ENCODE measurements around the gene MYOC.
"Not testable (repeated sequence)": the region's sequence is repeated elsewhere in the genome, so short reads cannot be mapped to it uniquely, and the experiment has no call there.

The MYOC gene

DNA sequence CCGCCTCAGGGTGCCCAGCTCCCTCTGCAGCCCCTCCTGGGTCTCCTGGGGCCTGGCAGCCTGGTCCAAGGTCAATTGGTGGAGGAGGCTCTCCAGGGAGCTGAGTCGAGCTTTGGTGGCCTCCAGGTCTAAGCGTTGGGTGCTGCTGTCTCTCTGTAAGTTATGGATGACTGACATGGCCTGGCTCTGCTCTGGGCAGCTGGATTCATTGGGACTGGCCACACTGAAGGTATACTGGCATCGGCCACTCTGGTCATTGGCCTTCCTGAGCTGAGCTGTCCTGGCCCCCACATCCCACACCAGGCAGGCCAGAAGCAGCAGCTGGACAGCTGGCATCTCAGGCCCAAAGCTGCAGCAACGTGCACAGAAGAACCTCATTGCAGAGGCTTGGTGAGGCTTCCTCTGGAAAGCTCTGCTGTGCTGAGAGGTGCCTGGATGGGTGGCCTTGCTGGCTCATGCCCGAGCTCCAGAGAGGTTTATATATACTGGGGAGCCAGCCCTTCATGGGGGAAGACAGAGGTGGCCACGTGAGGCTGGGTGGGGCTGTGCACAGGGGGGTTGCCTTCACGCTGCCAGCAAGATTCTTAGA lies at the start of gene MYOC:
Gene MYOC (minus strand): TSS at position 455 of the 589 bp plus-strand sequence. CDS start 77 bp downstream, at position 378.
- DNase-seq, result no peak
- ATAC-seq, result no peak

DNA sequence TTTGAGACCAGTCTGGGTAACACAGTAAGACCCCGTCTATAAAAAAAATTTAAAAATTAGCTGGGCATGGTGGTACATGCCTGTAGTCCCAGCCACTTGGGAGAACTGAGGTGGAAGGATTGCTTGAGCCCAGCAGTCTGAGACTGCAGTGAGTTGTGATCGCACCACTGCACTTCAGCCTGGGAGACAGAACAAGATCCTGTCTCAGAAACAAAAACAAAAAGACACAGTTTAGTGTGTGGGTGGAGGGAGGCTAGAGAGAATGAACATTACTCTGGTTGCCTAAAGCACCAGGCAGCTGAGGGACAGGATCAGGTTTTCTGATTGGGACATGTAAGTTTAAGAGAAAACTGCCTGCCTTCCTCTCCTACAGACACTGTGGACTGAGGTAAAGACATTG lies 47.0 kb upstream of the MYOC start:
- ATAC-seq (no peak), DNase-seq (no peak)

DNA sequence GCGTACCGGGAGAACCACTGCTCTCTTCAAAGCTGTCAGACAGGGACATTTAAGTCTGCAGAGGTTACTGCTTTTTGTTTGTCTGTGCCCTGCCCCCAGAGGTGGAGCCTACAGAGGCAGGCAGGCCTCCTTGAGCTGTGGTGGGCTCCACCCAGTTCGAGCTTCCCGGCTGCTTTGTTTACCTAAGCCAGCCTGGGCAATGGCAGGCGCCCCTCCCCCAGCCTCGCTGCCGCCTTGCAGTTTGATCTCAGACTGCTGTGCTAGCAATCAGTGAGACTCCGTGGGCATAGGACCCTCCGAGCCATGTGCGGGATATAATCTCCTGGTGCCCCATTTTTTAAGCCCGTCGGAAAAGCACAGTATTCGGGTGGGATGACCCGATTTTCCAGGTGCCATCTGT lies 43.3 kb upstream of the MYOC start:
- ATAC-seq, DNase-seq: not testable (repeated sequence)

DNA sequence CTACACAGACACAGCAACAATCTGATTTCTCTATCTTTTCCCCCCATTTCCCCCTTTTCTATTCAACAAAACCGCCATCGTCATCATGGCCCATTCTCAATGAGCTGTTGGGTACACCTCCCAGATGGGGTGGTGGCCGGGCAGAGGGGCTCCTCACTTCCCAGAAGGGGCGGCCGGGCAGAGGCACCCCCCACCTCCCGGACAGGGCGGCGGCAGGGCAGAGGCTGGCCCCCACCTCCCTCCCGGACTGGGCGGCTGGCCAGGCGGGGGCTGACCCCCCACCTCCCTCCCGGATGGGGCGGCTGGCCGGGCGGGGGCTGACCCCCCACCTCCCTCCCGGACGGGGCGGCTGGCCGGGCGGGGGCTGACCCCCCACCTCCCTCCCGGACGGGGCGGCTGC lies 41.1 kb upstream of the MYOC start:
- not testable (repeated sequence) for ATAC-seq, DNase-seq

DNA sequence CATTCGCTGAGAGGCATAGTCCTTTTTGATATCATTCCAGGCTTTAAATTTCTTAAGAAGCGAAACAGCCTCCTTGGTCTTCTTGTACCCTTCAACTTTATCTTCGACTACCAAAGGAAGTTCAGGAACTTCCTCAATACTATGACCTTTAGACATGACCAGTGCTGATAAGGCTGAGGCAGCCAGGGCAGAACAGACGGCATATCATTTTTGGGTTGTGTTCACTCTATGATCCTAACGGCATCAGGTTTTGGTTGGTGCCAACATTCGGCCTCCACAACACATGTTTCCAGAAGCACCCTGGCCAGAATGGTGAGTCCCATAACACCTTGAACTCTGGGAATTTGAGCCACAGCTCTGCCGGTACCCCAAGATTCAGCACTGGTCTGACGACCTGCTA lies 31.4 kb upstream of the MYOC start:
- ATAC-seq, result no peak
- no peak for DNase-seq

DNA sequence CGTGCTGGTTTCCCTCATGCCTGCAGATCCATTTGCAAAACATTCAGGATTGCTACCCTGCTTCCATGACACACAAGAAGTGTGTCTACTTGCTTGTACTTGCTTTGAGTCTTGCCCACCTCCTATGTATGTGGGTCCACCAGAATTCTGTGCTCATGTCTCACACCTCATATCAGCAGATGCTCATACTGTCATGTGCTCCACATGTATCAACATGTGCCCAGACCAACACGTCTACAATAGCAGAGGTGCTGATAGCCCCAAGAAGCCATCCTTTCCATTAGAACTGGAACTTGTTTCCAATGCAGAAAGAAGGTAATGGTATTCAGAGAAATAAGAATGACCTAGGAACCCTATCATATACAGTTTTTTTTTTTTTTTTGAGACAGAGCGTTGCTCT lies 27.9 kb upstream of the MYOC start:
- ATAC-seq (no peak), DNase-seq (no peak)

DNA sequence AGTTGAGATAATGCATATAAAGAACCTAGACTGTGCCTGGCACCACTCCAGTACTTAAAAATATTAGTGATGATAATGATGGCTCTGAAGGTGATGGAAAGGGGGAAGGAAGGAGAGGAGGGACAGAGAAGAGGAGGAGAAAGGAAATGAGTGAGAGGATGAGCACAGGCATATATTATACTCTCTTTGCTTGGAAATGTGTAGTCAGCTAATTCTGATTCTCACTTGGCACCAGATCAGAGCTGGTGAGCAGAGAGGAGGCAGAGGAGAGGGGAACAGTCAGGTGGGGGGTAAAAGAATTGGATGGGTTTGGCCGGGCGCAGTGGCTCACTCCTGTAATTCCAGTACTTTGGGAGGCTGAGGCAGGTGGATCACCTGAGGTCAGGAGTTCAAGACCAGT lies 24.3 kb upstream of the MYOC start:
- DNase-seq (no peak), ATAC-seq (no peak)

DNA sequence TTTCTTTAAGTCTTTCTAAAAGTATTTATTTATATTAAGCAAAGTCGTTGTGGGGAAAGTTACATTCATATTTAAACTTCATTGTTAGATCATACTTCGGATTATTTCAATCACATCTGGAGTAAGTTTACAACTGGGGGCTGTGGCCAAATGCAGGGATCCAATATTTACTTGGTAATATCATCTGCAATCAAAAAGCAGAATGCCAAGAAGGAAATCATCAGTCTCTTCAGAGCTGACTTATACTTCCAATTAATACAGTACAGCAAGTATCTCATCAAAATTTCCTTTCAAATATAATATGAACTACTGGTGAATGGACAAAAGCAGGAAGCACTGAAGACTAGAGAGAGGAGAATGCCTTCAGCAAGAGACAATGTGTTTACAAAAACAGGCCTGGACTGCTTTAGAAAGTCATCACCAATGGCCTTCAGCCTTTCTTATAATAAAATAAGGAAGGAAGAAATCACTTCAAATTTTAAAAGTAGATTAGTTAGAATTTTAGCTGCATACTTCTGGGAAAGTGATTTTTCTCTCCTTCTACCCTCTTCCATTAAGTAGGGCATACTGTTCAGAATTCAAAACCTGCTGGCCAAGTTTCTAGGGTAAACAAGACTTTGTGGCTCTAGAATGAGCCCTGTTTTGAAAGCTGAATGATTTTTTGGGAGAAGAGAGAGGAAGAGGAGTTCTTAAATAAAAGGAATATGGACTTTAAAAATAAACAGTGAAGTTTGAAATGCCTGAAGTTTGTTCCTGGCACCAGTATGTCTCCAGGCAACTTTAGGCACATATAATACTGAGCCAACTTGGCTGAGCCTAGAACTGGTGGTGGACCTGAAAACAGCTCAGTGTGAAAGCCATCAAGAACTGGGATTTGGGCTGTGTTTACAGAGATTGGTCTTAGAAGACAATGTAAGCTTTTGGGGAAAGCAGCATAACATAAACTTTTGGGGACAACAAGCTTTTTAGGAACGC lies 22.2 kb upstream of the MYOC start:
- no peak for DNase-seq
- ATAC-seq, result no peak

DNA sequence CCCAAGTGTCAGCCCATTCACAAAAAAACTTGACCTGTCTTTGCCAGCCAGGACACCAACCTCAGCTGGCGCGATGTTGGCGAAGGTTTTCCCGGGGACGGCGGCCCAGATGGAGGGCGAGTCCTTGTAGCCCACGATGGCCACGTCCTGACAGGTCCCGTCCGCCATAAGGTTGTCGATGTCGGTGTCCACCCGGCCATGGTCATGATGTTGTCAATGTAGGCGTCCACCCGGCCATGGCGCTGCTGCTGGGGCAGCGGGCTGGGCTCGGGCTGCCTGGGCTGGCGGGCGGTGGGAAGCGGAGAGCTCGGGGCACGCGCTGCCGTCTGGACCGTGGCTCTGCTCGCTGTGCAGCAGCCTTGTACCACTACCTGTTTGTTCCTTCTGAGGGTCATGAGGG lies 18.3 kb upstream of the MYOC start:
- no peak for ATAC-seq
- no peak for DNase-seq

DNA sequence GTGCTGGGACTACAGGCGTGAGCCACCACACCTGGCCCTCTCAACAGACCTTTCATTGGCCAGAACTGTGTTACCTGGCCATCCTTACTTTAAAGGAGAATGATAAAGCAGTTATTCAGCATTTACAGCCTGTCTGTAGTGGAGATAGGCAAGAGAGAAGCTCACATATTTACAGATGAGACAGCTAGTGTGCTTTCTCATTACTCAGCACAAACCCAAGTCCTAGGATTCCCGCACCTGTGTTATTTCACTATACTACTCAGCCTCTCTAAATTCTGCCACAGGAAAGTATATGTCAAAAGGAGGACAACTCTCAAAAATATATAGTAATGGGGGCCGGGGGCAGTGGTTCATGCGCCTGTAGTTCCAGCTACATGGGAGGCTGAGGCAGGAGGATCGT lies 15.9 kb upstream of the MYOC start:
- DNase-seq (no peak), ATAC-seq (no peak)

DNA sequence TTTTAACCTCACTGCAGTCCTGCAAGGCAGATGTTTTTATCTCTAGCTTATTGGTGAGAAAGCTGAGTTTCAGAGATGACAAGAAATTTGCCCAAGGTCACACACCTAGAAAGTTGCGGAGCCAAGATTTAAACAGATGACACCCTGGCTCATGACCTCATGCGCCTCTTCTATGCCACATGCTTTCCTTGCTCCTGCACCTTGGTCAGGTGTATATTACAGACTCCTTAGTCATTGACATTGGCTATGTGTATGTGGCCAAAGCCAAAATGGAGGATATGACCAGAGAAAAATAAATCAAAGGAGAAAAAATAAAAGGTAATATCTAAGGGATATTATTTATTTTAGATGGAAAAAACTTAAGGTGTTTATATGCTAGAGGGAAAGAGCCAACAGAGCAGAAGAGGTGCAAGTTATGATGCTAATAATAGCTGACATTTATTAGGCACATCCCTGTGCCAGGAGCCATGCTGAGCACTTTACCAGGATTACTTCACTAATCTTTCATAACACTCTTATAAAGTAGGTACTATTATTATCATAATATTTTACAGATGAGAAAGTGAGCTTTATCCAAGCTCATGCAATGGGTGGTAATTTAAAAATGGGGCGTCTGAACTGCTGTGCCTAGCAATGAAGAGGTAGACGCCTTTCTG lies 13.8 kb upstream of the MYOC start:
- DNase-seq, result no peak
- ATAC-seq, result no peak

DNA sequence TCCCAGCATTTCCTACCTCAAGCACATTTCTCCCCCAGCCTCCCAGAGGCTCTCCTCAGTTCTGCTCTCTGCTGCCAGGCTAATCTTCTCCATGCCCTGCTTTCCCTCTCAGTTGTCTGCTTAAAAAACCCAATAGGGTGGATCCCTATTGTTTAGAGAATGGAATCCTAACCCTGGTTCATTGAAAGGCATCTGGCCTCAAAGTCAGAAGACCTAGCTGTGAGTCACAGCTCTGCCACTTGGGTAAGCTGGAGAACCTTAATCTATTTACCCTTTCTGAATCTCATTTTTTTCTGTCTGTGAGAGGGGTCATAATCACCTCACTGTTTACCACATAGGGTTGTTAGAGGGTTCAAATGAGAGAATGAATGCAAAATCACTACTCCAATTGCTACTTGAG lies 12.5 kb upstream of the MYOC start:
- DNase-seq, result no peak
- no peak for ATAC-seq

DNA sequence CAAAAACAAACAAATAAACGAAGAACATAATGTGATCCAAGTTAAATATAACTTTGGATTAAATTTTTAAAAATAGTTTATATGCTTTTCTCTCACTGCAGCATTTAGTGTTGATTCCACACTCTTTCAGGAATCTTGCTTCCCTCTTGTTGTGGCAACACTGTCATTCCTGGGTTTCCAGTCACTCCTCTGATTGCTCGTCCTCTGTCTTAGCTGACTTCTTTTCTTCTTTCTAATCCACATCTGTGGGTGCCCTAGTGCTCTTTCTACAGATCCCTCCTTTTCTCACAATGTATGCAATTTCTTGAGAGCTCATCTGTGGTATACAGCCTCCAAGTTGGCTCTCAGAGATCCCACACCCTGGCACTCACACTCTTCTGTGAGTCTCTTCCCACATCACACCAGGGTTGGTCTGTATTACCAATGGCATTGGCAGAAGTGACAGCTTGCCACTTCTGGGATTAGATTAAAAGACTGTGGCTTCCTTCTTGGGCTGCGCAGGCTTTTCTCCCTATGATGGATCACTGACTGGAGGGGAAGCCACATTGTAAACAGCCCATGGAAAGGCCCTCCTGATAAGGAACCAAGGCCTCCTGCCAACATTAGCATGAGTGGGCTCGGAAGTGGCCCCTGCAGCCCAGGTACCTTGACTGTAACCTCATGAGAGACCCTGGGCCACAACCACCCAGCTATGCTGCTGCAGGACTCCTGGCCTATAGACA lies 11.5 kb upstream of the MYOC start:
- DNase-seq, result no peak
- no peak for ATAC-seq

DNA sequence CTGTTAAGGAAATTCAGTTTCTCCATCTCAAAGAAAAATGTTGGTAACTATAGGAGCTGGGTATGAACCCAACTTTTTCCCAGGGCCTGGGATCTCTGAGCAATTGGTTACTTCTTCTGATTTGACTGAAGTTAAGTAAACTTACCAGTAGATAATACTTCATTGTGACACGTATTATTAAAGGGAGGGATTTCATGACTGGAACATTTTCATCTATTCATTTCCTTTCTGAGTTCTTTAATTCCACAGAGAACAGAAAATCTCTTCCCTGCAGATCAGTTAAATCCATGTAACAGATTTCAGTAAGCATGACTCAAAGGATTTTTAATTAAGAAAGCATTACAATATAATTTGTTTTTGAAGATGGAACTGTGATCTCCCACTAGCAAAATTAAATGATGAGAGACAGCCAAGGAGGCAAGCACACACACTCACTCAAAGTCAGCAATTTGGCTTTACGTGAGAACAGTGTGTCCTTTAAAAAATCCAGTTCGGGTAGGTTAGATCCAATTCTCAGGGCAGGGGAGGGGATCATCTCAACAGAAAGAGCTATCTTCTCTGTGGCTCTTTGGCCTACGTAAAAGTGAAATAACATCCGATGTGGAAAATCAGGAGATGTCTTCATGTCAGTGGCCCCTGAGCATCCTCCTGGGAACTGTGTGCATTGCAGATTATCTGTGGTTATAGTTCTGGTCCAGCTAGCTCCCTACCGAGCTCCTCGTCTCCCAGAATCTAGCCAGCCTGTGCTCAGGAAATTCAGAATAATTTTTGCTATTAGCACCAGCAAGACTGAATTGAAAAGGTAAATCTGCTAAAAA lies 10.8 kb upstream of the MYOC start:
- DNase-seq (no peak), ATAC-seq (no peak)

DNA sequence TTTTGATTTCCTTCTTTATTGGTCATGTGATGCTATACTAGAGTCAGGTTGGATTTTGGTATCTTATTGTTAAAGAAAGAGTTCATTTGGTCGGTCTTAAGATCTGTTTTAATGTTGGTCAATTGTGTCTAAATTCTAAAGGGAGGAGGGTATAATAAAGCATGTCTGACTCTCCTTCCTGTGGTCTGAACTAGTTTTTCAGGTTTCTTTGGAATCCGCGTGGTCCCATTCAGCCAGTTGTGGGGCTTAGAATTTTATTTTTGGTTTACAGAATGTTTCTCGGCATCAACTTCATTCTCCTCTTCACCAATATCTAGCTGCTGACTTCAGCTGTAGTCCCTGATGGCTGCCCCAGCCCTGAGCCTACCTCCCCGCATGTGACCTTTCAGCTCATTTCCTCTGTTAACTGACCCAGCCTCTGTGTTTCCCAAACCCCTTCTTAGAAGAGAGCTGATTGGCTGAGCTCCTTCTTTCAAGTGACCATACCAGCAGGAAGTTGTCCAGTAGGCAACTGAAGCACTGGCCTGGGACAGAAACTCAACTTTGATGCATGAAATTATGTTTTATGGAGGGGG lies 8.7 kb upstream of the MYOC start:
- ATAC-seq (no peak), DNase-seq (no peak)

DNA sequence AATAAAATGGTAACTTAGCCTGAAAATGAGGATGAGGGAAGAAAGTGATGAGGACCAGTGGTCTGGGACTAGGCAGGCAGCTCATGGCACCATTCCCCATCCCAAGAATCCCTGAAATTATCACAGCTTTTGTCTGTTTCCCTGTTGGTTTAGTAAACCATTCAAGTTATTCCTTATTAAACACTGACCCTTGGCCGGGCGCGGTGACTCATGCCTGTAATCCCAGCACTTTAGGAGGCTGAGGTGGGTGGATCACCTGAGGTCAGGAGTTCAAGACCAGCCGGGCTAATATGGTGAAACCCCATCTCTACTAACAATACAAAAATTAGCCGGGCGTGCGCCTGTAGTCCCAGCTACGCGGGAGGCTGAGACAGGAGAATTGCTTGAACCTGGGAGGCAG lies 3.7 kb upstream of the MYOC start:
- DNase-seq, ATAC-seq: not testable (repeated sequence)

DNA sequence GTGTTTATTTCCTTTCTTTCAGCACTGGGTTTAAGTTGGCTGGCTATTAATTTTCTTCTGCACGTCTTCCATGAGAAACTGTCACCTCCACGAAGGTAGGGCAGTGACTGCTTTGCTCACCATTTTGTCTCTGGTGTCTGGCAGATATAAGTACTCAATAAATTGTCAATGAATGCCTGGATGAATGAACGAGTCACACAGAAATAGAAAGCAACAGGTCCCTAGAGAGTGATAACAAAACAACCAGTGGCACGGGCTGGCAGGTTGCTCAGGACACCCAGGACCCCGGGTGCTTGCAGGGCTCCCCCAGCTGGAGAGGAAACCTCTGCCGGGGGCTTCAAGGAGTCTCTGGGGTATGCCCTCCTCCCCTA lies 3.2 kb upstream of the MYOC start:
- DNase-seq (no peak), ATAC-seq (no peak)

DNA sequence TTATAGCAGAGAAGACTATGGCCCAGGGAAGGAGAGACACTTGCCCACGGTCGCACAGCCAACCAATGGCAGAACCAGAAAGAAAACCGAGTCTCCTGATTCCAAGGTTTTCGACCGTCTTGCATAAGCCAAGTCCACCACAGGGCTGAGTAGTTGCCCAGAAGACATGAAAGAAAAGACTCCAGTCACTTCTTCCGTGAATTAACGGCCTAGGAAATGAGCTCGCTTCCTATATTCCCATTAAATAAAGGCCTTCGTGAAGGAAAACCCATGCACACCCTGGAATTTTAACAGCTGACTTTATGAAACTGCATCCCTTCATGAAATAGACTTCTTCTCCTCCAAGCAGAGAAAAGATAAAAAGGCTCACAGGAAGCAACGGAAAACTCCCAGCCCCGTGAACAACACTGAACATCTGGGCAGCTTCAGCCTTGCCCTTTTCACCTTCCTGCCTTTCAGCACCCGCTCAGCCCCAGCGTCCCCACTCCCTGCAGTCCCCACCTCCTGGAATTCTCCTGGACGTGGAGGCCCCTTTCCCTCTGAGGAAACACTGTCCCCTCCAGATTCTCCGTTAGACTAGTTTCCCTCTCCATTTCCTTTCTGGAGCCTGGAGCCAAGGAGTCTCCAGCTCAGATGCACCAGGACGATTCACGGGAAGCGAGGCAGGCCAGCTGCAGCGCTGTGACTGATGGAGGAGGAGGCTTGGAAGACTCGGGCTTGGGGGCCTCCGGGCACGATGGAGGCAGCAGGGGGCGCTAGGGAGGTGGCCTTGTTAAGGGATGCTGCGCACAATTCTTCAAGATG lies 2.7 kb upstream of the MYOC start:
- DNase-seq (peak; percentile 88), ATAC-seq (peak; percentile 76)

DNA sequence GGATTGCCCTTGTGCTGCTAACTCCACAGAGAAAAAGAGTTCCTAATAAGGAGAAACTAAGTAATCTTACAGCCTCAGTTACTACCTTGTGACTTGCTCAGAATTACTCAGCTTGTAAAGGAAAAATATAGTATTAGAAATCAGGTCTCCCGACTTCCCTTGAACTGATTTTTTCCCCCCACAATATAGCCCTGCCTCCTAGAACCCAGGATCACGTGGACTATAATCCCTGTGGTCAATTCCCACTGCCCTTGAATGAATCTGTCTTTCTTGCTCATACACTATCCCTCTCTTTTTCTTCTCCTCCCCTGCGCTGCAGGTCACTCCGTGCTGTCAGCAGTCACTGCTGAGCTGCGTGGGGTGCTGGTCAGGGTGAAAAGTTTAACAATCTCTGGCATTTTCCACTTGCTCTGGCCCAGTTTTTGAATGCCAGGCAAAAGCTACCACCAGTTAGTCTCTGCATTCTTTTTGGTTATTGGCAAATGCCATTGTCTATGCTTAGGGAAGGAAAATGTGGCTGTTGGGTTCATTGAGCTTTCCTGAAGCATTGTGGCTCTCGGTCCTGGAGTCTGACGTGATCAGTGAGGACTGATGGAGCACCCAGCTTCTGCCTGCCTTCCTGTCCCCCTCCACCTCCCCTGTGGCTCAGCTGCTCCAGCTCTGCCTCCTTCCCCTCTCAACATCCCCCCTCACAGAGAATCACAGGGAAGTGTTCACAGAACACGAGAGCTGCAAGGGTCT lies 1.9 kb upstream of the MYOC start:
- DNase-seq, result no peak
- no peak for ATAC-seq

DNA sequence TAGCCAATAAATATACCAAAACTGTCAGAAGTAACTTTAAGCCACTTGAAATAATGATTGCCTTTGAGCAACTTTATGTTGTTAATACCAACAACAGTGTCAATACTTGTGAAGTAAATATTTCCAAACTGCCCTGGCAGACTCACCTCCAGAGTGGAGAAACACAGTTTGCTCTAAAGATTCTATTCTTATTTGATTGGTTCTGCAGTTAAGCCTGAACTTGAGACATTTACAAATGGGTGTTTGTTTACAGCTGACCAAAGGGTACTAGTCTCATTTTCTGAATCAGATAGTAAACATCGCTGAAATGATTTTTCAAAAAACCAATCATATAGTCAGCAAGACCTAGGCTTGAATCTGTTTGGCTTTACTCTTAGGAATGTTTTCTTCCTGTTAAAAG lies 1.3 kb upstream of the MYOC start:
- ATAC-seq (no peak), DNase-seq (no peak)
